ENCODE data around the gene CPT1B. TPM values are rescaled to one million over a fixed set of nuclear protein-coding genes. Genes with fewer than 3 reads are reported as not detected.

CPT1B gene
- total and polyA plus RNA-seq, 2 of the 8 experiments (the other 6 are each of a cell fraction or from before 2014, with no cell fraction given), result 34.2 to 36.2 TPM

- TF ChIP-seq, protein P1, sequence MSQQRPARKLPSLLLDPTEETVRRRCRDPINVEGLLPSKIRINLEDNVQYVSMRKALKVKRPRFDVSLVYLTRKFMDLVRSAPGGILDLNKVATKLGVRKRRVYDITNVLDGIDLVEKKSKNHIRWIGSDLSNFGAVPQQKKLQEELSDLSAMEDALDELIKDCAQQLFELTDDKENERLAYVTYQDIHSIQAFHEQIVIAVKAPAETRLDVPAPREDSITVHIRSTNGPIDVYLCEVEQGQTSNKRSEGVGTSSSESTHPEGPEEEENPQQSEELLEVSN (IDR thresholded peaks at IDR 0.05), result no peak
- no peak for TF ChIP-seq SP4 (IDR thresholded peaks at IDR 0.05; ENCODE audit: low read length)
- no peak for TF ChIP-seq RBBP5 (IDR thresholded peaks at IDR 0.05; ENCODE audit: borderline replicate concordance, low read depth, low read length)
- no peak for TF ChIP-seq HDAC6 (IDR thresholded peaks at IDR 0.05; ENCODE audit: low read depth, low read length)
Observed at GRCh38 chr22:50621356-50621880, 43.2 kb upstream of the CPT1B start (continued).
